ENCODE measurements around the gene CACNA2D3. TPM values are rescaled to one million over a fixed set of nuclear protein-coding genes. Genes with fewer than 3 reads are reported as not detected.
A peak's percentile ranks its signal among the peaks of the same experiment; 100 is the strongest.

Gene CACNA2D3
- total RNA-seq, 1 donor from 2014 or later: 0.70 TPM

- Mint-ChIP-seq H3K9me3 (ENCODE audit: unreplicated experiment) (no peaks in the 10 kb centered on the region), H3K4me1 (ENCODE audit: low read depth, unreplicated experiment) (peaks cover 30% of the 10 kb centered on the region), H3K27me3 (ENCODE audit: low read depth, unreplicated experiment) (no peaks in the 10 kb centered on the region), H3K27ac (ENCODE audit: unreplicated experiment) (peak overlapping the region; percentile 41), H3K4me3 (ENCODE audit: unreplicated experiment) (no peak overlapping the region), H3K36me3 (ENCODE audit: low read depth, unreplicated experiment) (no peaks in the 10 kb centered on the region)
- no peaks in the 10 kb centered on the region for H3K36me3 ChIP-seq (ENCODE audit: insufficient read depth, low read length)
- FAIRE-seq (no peak), DNase-seq (ENCODE audit: low read depth) (no peak)
- no peaks in the 10 kb centered on the region for H3K27me3 ChIP-seq (ENCODE audit: insufficient read depth, low read length)
- TF ChIP-seq CTCF (IDR thresholded peaks at IDR 0.05; ENCODE audit: insufficient read depth, low read depth, low read length) (no peak), EZH2 (IDR thresholded peaks at IDR 0.05; ENCODE audit: insufficient read depth, low read length) (no peak)
- H4K20me1 ChIP-seq (ENCODE audit: insufficient read depth, low read length): no peaks in the 10 kb centered on the region
- H3K4me2 ChIP-seq (ENCODE audit: low read length): no peak overlapping the region
- H3K9ac ChIP-seq (ENCODE audit: low read length): no peak overlapping the region
- no peaks in the 10 kb centered on the region for H3K79me2 ChIP-seq (ENCODE audit: insufficient read depth, low read length)
- H2AFZ ChIP-seq (ENCODE audit: low read depth, low read length): no peak overlapping the region
- peaks cover 8% of the 10 kb centered on the region for H3K4me1 ChIP-seq (ENCODE audit: insufficient read depth, low read length)
- no peak overlapping the region for H3K4me3 ChIP-seq (ENCODE audit: insufficient read depth, low read depth, low read length)
- no peak overlapping the region for H3K27ac ChIP-seq (ENCODE audit: low read depth, low read length)
- no peaks in the 10 kb centered on the region for H3K9me3 ChIP-seq (ENCODE audit: insufficient read depth, low read depth, low read length)
Observed at GRCh38 chr3:54987719-54988118, 865.4 kb downstream of the CACNA2D3 start.

GRCh38 chr3:54988302-54988837 lies 866.0 kb downstream of the CACNA2D3 start:
- Histone ChIP-seq H3K27me3 (ENCODE audit: insufficient read depth, low read length) (no peaks in the 10 kb centered on the region), H3K27ac (ENCODE audit: low read depth, low read length) (no peak overlapping the region), H3K4me3 (ENCODE audit: insufficient read depth, low read depth, low read length) (no peak overlapping the region), H3K9me3 (ENCODE audit: insufficient read depth, low read depth, low read length) (no peaks in the 10 kb centered on the region), H2AFZ (ENCODE audit: low read depth, low read length) (no peak overlapping the region), H3K79me2 (ENCODE audit: insufficient read depth, low read length) (no peaks in the 10 kb centered on the region), H3K4me2 (ENCODE audit: low read length) (no peak overlapping the region), H3K36me3 (ENCODE audit: insufficient read depth, low read length) (no peaks in the 10 kb centered on the region), H4K20me1 (ENCODE audit: insufficient read depth, low read length) (no peaks in the 10 kb centered on the region), H3K4me1 (ENCODE audit: insufficient read depth, low read length) (peaks cover 8% of the 10 kb centered on the region), H3K9ac (ENCODE audit: low read length) (no peak overlapping the region)
- no peaks in the 10 kb centered on the region for H3K36me3 Mint-ChIP-seq (ENCODE audit: low read depth, unreplicated experiment)
- peak overlapping the region; percentile 80 for H3K27ac Mint-ChIP-seq (ENCODE audit: unreplicated experiment)
- no peak for TF ChIP-seq EZH2 (IDR thresholded peaks at IDR 0.05; ENCODE audit: insufficient read depth, low read length)
- no peak for TF ChIP-seq CTCF (IDR thresholded peaks at IDR 0.05; ENCODE audit: insufficient read depth, low read depth, low read length)
- no peaks in the 10 kb centered on the region for H3K27me3 Mint-ChIP-seq (ENCODE audit: low read depth, unreplicated experiment)
- DNase-seq (ENCODE audit: low read depth) (peak; percentile 76), FAIRE-seq (no peak)
- peaks cover 30% of the 10 kb centered on the region for H3K4me1 Mint-ChIP-seq (ENCODE audit: low read depth, unreplicated experiment)
- H3K4me3 Mint-ChIP-seq (ENCODE audit: unreplicated experiment): no peak overlapping the region
- no peaks in the 10 kb centered on the region for H3K9me3 Mint-ChIP-seq (ENCODE audit: unreplicated experiment)

- H3K27me3 ChIP-seq (ENCODE audit: insufficient read depth, low read length): no peaks in the 10 kb centered on the region
- H2AFZ ChIP-seq (ENCODE audit: low read depth, low read length): no peak overlapping the region
- no peaks in the 10 kb centered on the region for H3K36me3 Mint-ChIP-seq (ENCODE audit: low read depth, unreplicated experiment)
- DNase-seq (ENCODE audit: low read depth) (no peak), FAIRE-seq (no peak)
- H3K36me3 ChIP-seq (ENCODE audit: insufficient read depth, low read length): no peaks in the 10 kb centered on the region
- peaks cover 8% of the 10 kb centered on the region for H3K4me1 ChIP-seq (ENCODE audit: insufficient read depth, low read length)
- H3K4me1 Mint-ChIP-seq (ENCODE audit: low read depth, unreplicated experiment): peaks cover 30% of the 10 kb centered on the region
- no peaks in the 10 kb centered on the region for H3K27me3 Mint-ChIP-seq (ENCODE audit: low read depth, unreplicated experiment)
- H3K4me2 ChIP-seq (ENCODE audit: low read length): no peak overlapping the region
- H3K9ac ChIP-seq (ENCODE audit: low read length): no peak overlapping the region
- TF ChIP-seq CTCF (IDR thresholded peaks at IDR 0.05; ENCODE audit: insufficient read depth, low read depth, low read length) (no peak), EZH2 (IDR thresholded peaks at IDR 0.05; ENCODE audit: insufficient read depth, low read length) (no peak)
- no peaks in the 10 kb centered on the region for H4K20me1 ChIP-seq (ENCODE audit: insufficient read depth, low read length)
- H3K27ac Mint-ChIP-seq (ENCODE audit: unreplicated experiment): peak overlapping the region; percentile 80
- no peaks in the 10 kb centered on the region for H3K9me3 ChIP-seq (ENCODE audit: insufficient read depth, low read depth, low read length)
- H3K27ac ChIP-seq (ENCODE audit: low read depth, low read length): no peak overlapping the region
- H3K79me2 ChIP-seq (ENCODE audit: insufficient read depth, low read length): no peaks in the 10 kb centered on the region
- H3K9me3 Mint-ChIP-seq (ENCODE audit: unreplicated experiment): no peaks in the 10 kb centered on the region
- H3K4me3 ChIP-seq (ENCODE audit: insufficient read depth, low read depth, low read length): no peak overlapping the region
- H3K4me3 Mint-ChIP-seq (ENCODE audit: unreplicated experiment): no peak overlapping the region
Observed at GRCh38 chr3:54988838-54989630, 866.7 kb downstream of the CACNA2D3 start.
